Measurements from ENCODE around the gene MED13L. TPM values are rescaled to one million over a fixed set of nuclear protein-coding genes. Genes with fewer than 3 reads are reported as not detected.

The MED13L gene
- total RNA-seq, 2 experiments from 2014 or later, result 39.5 to 41.8 TPM

DNA sequence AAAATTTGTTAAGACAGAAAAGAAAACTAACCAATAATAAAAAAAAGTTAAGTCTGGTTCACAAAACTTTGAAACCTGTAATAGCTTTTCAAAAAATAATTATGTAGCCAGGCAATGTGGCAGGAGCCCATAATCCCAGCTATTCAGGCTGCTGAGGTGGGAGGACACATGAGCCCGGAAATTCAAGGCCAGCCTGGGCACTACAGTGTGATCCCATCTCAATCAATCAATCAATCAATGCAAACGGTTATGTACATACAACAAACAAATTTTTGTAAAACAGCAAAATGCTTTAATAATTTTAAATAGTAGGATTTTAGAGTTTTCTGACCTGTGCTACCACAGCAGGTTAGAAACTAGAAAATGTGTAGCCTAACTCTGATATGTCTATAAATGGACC lies 152.4 kb downstream of the MED13L start:
- DNase-seq (no peak), ATAC-seq (no peak)
- no peaks in the 10 kb centered on the region for H3K36me3 Mint-ChIP-seq (ENCODE audit: low read depth)
- TF ChIP-seq, protein P1, sequence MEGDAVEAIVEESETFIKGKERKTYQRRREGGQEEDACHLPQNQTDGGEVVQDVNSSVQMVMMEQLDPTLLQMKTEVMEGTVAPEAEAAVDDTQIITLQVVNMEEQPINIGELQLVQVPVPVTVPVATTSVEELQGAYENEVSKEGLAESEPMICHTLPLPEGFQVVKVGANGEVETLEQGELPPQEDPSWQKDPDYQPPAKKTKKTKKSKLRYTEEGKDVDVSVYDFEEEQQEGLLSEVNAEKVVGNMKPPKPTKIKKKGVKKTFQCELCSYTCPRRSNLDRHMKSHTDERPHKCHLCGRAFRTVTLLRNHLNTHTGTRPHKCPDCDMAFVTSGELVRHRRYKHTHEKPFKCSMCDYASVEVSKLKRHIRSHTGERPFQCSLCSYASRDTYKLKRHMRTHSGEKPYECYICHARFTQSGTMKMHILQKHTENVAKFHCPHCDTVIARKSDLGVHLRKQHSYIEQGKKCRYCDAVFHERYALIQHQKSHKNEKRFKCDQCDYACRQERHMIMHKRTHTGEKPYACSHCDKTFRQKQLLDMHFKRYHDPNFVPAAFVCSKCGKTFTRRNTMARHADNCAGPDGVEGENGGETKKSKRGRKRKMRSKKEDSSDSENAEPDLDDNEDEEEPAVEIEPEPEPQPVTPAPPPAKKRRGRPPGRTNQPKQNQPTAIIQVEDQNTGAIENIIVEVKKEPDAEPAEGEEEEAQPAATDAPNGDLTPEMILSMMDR (IDR thresholded peaks at IDR 0.05), result no peak
- ChIA-PET POLR2A (no interaction called here), CTCF (interaction anchor here (0.6 to 0.7 kb wide), 2 partner anchors 8 to 26 kb away, joined by 3 to 4 read pairs; no protein-coding TSS in a partner anchor)
- intact Hi-C loops (cut with micrococcal nuclease), result no loop called here
- peaks cover 69% of the 10 kb centered on the region for H3K4me1 Mint-ChIP-seq (ENCODE audit: low read depth)
- H3K27ac Mint-ChIP-seq, result no peak overlapping the region
- no peaks in the 10 kb centered on the region for H3K9me3 Mint-ChIP-seq
- H3K27me3 Mint-ChIP-seq, result no peaks in the 10 kb centered on the region
- no peak overlapping the region for H3K4me3 Mint-ChIP-seq

DNA sequence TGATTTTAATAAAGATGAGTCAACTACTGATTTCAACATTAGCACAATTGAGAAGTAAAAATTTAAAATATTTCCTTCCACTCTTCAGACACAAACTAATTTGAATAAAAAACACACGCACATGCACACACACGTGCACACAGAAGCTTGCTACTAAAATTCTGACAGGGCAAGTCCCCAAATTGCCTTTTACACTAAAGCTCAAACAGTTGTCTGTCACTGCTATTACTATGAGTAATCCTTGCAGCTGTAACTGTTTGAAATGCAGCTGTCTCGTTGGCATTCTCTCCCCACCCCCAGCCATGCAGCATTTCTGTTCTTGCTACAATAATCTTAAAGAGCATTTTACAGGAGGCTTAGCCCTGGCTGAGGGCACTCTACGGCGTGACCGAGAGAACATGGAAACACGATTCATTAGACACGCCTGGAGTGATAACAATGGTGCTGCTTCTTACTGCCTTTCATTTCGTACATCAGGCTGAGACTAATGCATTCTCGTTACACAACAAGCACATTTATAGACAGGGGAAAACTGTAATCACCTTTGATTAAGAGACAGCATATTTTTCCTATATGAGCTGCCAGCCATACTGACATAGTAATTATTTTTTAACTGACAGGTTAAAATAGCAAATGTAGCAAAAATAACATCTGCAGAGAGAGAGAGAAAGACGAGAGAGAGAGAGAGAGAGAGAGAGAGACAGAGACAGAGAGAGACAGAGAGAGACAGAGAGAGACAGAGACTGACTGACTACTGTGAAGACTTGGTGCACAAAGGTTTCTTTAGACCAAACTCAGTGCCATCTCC lies 153.8 kb downstream of the MED13L start:
- ChIA-PET POLR2A (interaction anchor here (0.9 to 1.3 kb wide), 2 partner anchors 10 to 11 kb away, joined by 3 to 4 read pairs; no protein-coding TSS in a partner anchor), CTCF (interaction anchor here (1.0 to 1.5 kb wide), 6 partner anchors 12 to 112 kb away, joined by 3 to 5 read pairs (median 3); no protein-coding TSS in a partner anchor)
- Mint-ChIP-seq H3K4me1 (ENCODE audit: low read depth) (peaks cover 65% of the 10 kb centered on the region), H3K27me3 (no peaks in the 10 kb centered on the region), H3K27ac (peak overlapping the region; percentile 51), H3K36me3 (ENCODE audit: low read depth) (no peaks in the 10 kb centered on the region), H3K9me3 (no peaks in the 10 kb centered on the region), H3K4me3 (peak overlapping the region; percentile 1)
- intact Hi-C loops (cut with micrococcal nuclease), result no loop called here
- peak; percentile 77 for DNase-seq
- peak; percentile 81 for ATAC-seq
- TF ChIP-seq, protein P1 (IDR thresholded peaks at IDR 0.05), result no peak

DNA sequence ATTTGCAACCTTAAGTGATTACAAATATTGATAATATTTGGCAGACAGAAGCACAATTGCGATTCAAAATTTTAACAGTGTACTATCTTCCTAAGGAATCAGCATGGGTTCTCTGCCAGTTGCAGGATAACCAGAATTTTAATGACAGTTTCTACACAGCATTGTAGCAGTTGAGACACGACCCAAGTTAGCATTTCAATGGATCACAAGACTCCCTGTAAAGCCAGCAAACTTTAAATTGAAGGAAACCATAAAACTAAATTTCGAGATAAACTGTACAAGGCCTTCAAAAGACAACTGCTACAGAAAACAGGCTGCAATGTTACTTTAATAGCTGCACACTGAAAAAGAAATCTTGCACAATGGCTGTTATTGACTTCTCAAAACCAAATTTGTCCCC lies 154.9 kb downstream of the MED13L start:
- POLR2A ChIA-PET, result no interaction called here
- CTCF ChIA-PET, result interaction anchor here (1.0 to 1.5 kb wide), 3 partner anchors 13 to 113 kb away, joined by 3 read pairs; no protein-coding TSS in a partner anchor

DNA sequence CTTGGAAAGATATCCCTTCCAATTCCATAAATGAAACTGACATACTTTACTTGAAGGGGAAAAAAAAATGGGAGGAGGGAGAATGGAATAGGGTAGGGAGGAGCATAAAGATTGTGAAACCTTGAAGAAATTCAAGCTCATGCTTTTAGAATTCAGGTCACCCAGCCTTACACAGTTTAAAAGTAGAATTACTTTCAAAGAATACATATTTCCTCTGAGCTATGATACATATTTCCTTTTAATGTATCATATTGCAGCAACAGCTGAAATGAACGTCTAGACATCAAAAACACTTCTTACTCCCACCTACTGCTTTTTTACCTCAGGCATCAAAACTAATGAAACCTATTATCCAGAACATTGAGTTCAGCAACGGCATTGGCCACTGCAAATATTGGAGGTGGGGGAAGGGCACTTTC lies 156.0 kb downstream of the MED13L start:
- no peaks in the 10 kb centered on the region for H3K36me3 Mint-ChIP-seq (ENCODE audit: low read depth)
- H3K4me1 Mint-ChIP-seq (ENCODE audit: low read depth), result peaks cover 65% of the 10 kb centered on the region
- TF ChIP-seq, protein P1 (IDR thresholded peaks at IDR 0.05), result no peak
- no peaks in the 10 kb centered on the region for H3K9me3 Mint-ChIP-seq
- no peak for DNase-seq
- peak overlapping the region; percentile 29 for H3K27ac Mint-ChIP-seq
- POLR2A ChIA-PET, result interaction anchor here (1.2 kb wide), 1 partner anchor 15 kb away, joined by 4 read pairs; no protein-coding TSS in a partner anchor
- intact Hi-C loops (cut with micrococcal nuclease), result no loop called here
- ATAC-seq, result peak; percentile 52
- no peaks in the 10 kb centered on the region for H3K27me3 Mint-ChIP-seq
- peak overlapping the region; percentile 28 for H3K4me3 Mint-ChIP-seq
- CTCF ChIA-PET, result interaction anchor here (0.8 kb wide), 1 partner anchor 12 kb away, joined by 3 read pairs; no protein-coding TSS in a partner anchor

More for the DNA sequence above, 154.9 kb downstream of the MED13L start:
- ATAC-seq, result no peak
- H3K27ac Mint-ChIP-seq, result no peak overlapping the region
- TF ChIP-seq, protein P1 (IDR thresholded peaks at IDR 0.05), result no peak
- intact Hi-C loops (cut with micrococcal nuclease), result no loop called here
- no peak for DNase-seq
- no peaks in the 10 kb centered on the region for H3K27me3 Mint-ChIP-seq
- H3K4me3 Mint-ChIP-seq, result no peak overlapping the region
- no peaks in the 10 kb centered on the region for H3K36me3 Mint-ChIP-seq (ENCODE audit: low read depth)
- H3K9me3 Mint-ChIP-seq, result no peaks in the 10 kb centered on the region
- peaks cover 63% of the 10 kb centered on the region for H3K4me1 Mint-ChIP-seq (ENCODE audit: low read depth)

Data from activated CD8-positive, alpha-beta T cell treated with anti-CD3 and anti-CD28 coated beads for 36 hours (primary cell).